Stimulated activated CD8-positive, alpha-beta memory T cell treated with anti-CD3 and anti-CD28 coated beads, Interleukin-7, amount 100 ng/mL, for 48 hours (primary cell): ENCODE data around the gene CAMK2A.
"Not testable (repeated sequence)": the region's sequence is repeated elsewhere in the genome, so short reads cannot be mapped to it uniquely, and the experiment has no call there.

ENCODE experiments used
- DNase-seq, 2 donors: peaks; one replicate each; pipeline ENCODE4 v3.0.0-alpha.2; 2020; ENCODE audit warnings: low read depth in 1 of 2; ENCODE audit errors: extremely low read depth in 1 of 2

CAMK2A gene

GRCh38 chr5:150256410-150257064, 33.0 kb downstream of the CAMK2A start:
- no peak for DNase-seq

GRCh38 chr5:150255659-150256409, 33.7 kb downstream of the CAMK2A start:
- DNase-seq: no peak

- DNase-seq: no peak
Measured at GRCh38 chr5:150254774-150255173, 34.8 kb downstream of the CAMK2A start.

- no peak for DNase-seq
Measured at GRCh38 chr5:150254363-150254762, 35.2 kb downstream of the CAMK2A start.

- no peak for DNase-seq
Measured at GRCh38 chr5:150253416-150254208, 36.0 kb downstream of the CAMK2A start.

- no peak for DNase-seq
Measured at GRCh38 chr5:150252489-150252888, 37.1 kb downstream of the CAMK2A start.

- DNase-seq: no peak
Measured at GRCh38 chr5:150251504-150251903, 38.1 kb downstream of the CAMK2A start.

GRCh38 chr5:150249744-150250143, 39.8 kb downstream of the CAMK2A start:
- DNase-seq: no peak

- DNase-seq: no peak
Measured at GRCh38 chr5:150248946-150249345, 40.6 kb downstream of the CAMK2A start.

GRCh38 chr5:150248493-150248892, 41.1 kb downstream of the CAMK2A start:
- DNase-seq: not testable (repeated sequence)

GRCh38 chr5:150247726-150248125, 41.8 kb downstream of the CAMK2A start:
- no peak for DNase-seq

- no peak for DNase-seq
Measured at GRCh38 chr5:150246835-150247234, 42.7 kb downstream of the CAMK2A start.

- DNase-seq: no peak
Measured at GRCh38 chr5:150246429-150246828, 43.1 kb downstream of the CAMK2A start.

- DNase-seq: no peak
Measured at GRCh38 chr5:150245808-150246207, 43.8 kb downstream of the CAMK2A start.

GRCh38 chr5:150245111-150245789, 44.3 kb downstream of the CAMK2A start:
- no peak for DNase-seq

GRCh38 chr5:150244209-150244608, 45.4 kb downstream of the CAMK2A start:
- DNase-seq: no peak

- no peak for DNase-seq
Measured at GRCh38 chr5:150243590-150243989, 46.0 kb downstream of the CAMK2A start.

- no peak for DNase-seq
Measured at GRCh38 chr5:150242251-150242894, 47.2 kb downstream of the CAMK2A start.

GRCh38 chr5:150241298-150242160, 48.0 kb downstream of the CAMK2A start:
- DNase-seq: no peak

GRCh38 chr5:150239794-150240122, 49.8 kb downstream of the CAMK2A start:
- no peak for DNase-seq
